BJ (cell line): ENCODE results near the gene DNAJC24. TPM values are rescaled to one million over a fixed set of nuclear protein-coding genes. Genes with fewer than 3 reads are reported as not detected.
A peak's percentile ranks its signal among the peaks of the same experiment; 100 is the strongest.

Source experiments
- CTCF ChIA-PET: fragments of 350-600 bp; formaldehyde crosslinking; extraction: SDS; loops from one replicate; lab custom pipeline; 2021; ENCODE audit warnings: antibody characterized with exemption, inconsistent platforms; lab: Yijun Ruan, JAX
- POLR2A ChIA-PET: fragments of 300-600 bp; sonication (Branson Sonifier 250); formaldehyde crosslinking; extraction: SDS; loops from one replicate; lab custom pipeline; 2021; ENCODE audit warnings: antibody characterized with exemption; lab: Charles Lee
- DNase-seq: peaks from one replicate; pipeline ENCODE4 v3.0.0-alpha.2; 2011; ENCODE audit warnings: low read depth
- H3K27me3 ChIP-seq: 2 replicates; pipeline ENCODE4 v1.6.0; 2011; ENCODE audit warnings: low read length; ENCODE audit not compliant: control insufficient read depth, insufficient read depth
- H3K36me3 ChIP-seq: 2 replicates; pipeline ENCODE4 v1.5.1; 2011; ENCODE audit warnings: low read length; ENCODE audit not compliant: control insufficient read depth, insufficient read depth
- H3K4me3 ChIP-seq: 2 replicates; pipeline ENCODE4 v1.5.1; 2011; ENCODE audit warnings: low read depth, mild to moderate bottlenecking, control low read depth, low read length
- polyA plus RNA-seq: library from polyadenylated mRNA; depleted of rRNA; stranded (reverse); fragments of >200 nt; gene quantifications from 2 replicates; pipeline ENCODE4 v1.2.3, GENCODE V29; 2011
- TF ChIP-seq, protein P1 (sequence below): IDR thresholded peaks from 2 replicates; pipeline ENCODE4 v1.5.1; 2011; ENCODE audit warnings: low read depth, mild to moderate bottlenecking, control low read depth, inconsistent platforms, low read length, moderate library complexity; ENCODE audit not compliant: insufficient read depth

The DNAJC24 gene
- polyA plus RNA-seq, 1 experiment, result 8.8 TPM

DNA sequence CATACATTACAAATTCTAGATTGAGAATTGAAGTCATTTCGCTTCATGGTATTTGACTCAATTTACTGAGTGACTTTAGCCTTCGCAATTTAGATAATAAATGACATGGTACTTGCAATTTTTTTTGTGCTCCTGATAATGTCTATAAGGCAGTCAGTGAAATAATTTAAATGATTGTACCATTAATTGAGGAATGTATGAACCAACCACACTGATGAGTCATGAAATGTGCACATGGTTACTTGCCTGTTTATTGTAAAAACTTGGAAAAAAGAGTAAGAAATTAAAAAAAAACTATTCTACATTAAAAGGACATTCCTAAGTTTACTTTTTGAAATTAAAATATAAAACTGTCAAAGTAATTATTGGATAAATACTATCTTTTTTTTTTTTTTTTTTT, 43.3 kb downstream of the DNAJC24 start:
- TF ChIP-seq, protein P1, sequence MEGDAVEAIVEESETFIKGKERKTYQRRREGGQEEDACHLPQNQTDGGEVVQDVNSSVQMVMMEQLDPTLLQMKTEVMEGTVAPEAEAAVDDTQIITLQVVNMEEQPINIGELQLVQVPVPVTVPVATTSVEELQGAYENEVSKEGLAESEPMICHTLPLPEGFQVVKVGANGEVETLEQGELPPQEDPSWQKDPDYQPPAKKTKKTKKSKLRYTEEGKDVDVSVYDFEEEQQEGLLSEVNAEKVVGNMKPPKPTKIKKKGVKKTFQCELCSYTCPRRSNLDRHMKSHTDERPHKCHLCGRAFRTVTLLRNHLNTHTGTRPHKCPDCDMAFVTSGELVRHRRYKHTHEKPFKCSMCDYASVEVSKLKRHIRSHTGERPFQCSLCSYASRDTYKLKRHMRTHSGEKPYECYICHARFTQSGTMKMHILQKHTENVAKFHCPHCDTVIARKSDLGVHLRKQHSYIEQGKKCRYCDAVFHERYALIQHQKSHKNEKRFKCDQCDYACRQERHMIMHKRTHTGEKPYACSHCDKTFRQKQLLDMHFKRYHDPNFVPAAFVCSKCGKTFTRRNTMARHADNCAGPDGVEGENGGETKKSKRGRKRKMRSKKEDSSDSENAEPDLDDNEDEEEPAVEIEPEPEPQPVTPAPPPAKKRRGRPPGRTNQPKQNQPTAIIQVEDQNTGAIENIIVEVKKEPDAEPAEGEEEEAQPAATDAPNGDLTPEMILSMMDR, result no peak
- no peaks in the 10 kb centered on the region for H3K36me3 ChIP-seq
- peak; percentile 28 for DNase-seq
- CTCF ChIA-PET, result no interaction called here
- no peaks in the 10 kb centered on the region for H3K27me3 ChIP-seq
- POLR2A ChIA-PET, result no interaction called here
- no peak overlapping the region for H3K4me3 ChIP-seq

DNA sequence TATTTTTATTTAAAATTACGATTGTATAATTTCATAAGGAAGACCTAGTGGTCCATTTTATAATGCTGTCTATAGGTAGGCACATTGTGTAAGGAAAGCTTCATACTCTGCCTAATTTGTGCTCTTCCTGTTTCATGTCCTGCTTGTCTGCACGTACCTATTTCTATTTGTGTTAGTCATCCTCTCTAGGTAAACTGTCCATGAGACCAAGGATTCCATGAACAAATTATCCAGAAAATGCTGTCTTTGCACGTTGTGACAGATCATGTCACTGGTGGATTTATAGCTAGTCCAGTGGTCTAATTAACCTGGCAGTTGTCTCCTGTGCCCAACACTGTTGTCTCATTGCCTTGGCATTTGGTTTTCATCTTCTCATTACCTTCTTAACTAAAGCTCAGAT, 44.7 kb downstream of the DNAJC24 start:
- no peak overlapping the region for H3K4me3 ChIP-seq
- TF ChIP-seq, protein P1, result no peak

DNA sequence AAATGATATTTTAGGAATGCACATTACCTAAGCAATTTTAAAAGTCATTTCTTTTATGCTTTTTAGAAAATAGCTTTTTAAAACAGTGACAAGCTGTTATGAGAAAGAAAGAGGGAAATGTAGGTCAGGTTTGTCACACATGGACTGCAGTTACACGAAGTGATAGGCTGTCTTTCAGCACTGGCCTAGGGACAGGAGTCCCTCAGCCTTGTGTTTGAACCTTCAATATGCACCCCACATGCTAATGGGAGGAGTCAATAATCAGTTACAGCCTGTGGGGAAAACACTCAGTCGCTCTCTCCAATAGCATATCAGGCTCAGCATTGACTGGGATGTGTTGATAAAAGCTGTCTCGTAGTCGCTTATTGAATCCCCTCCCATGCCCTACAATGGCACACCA, 45.8 kb downstream of the DNAJC24 start:
- Histone ChIP-seq H3K27me3 (no peaks in the 10 kb centered on the region), H3K36me3 (no peaks in the 10 kb centered on the region), H3K4me3 (no peak overlapping the region)
- ChIA-PET POLR2A (no interaction called here), CTCF (interaction anchor here (1.5 kb wide), 1 partner anchor 18 kb away, joined by 4 read pairs; no protein-coding TSS in a partner anchor)
- TF ChIP-seq, protein P1, result no peak
- DNase-seq, result no peak

More for the DNA sequence above, 44.7 kb downstream of the DNAJC24 start:
- CTCF ChIA-PET, result interaction anchor here (1.5 kb wide), 1 partner anchor 17 kb away, joined by 4 read pairs; no protein-coding TSS in a partner anchor
- no peak for DNase-seq
- POLR2A ChIA-PET, result no interaction called here
- Histone ChIP-seq H3K27me3 (no peaks in the 10 kb centered on the region), H3K36me3 (no peaks in the 10 kb centered on the region)

DNA sequence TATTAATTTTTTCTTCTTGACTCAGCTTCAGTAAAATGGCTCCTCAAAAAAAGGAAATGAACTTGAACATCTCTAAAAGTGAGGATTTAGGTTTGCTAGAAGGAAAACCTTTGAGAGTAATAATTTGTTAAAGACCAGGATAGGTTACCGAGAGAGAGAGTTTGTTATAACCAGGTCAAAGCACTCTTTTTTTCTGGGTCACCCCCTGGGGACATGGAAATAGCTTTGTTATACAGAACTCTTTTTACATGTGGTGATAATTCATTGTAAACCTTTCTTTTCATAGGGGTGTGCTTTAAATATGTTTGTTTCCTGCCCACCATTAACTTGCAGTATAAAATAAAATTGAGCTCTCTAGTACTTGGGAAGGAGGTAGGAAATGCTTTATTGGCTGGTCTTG, 47.7 kb downstream of the DNAJC24 start:
- Histone ChIP-seq H3K4me3 (no peak overlapping the region), H3K36me3 (no peaks in the 10 kb centered on the region), H3K27me3 (no peaks in the 10 kb centered on the region)
- POLR2A ChIA-PET, result no interaction called here
- CTCF ChIA-PET, result interaction anchor here (0.6 kb wide), 1 partner anchor 510 kb away, joined by 3 read pairs; no protein-coding TSS in a partner anchor
- DNase-seq, result no peak
- TF ChIP-seq, protein P1, result no peak

DNA sequence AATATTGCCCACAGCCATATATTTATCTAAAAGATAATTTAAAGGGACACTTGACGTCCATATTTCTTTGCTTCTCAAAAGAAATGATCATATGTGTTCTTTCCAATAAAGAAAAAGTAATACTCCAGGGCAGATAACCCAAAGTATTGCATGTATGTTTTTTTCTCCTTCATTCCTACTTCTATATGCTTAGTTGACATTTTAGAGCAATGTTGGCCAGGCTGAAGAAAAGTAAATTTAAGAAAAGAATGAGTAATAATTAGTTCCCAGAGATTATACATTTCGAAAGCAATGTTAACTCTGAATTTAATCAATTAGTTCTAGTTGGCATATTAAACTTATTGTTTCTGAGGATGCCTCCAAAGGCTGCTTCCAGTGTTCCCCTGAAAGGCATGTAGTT, 48.2 kb downstream of the DNAJC24 start:
- Histone ChIP-seq H3K4me3 (no peak overlapping the region), H3K27me3 (no peaks in the 10 kb centered on the region), H3K36me3 (no peaks in the 10 kb centered on the region)
- DNase-seq, result no peak
- TF ChIP-seq, protein P1, result no peak
- CTCF ChIA-PET, result no interaction called here
- POLR2A ChIA-PET, result no interaction called here
